HFF-Myc (cell line): Measurements from ENCODE around the gene GFM2.
"Not testable (repeated sequence)": the region's sequence is repeated elsewhere in the genome, so short reads cannot be mapped to it uniquely, and the experiment has no call there.

Experiments used
- DNase-seq: peaks from one replicate; pipeline ENCODE4 v3.0.0-alpha.2; 2011; ENCODE audit warnings: low read depth; ENCODE audit errors: extremely low read depth
- H3K4me3 ChIP-seq: replicated peaks from 2 replicates; pipeline ENCODE4 v1.5.1; 2011; ENCODE audit warnings: low read depth, mild to moderate bottlenecking, control low read depth, low read length
- TF ChIP-seq, protein P1 (sequence below): IDR thresholded peaks from 2 replicates; pipeline ENCODE4 v1.5.1; 2012; ENCODE audit warnings: mild to moderate bottlenecking, low read depth, low read length, control low read depth; ENCODE audit errors: missing control alignments

GFM2 gene

DNA sequence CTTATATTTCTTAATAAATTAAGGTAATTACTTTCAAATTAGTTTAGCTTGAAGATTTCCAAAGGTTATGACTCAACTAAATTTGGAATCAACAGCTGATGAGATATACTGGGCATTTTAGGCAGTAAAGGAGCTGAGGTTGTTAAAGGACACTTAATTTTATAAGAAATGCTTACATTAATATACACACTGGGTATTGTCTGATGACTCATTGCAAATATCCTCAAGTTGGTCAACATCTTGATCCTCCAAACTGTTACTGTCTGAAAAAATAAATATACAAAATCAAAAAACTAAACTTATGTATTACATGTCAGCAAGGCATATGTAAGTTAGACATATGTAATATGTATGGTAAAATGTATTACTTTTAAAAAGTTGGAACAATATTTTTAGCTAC is 3.4 kb downstream of the GFM2 start:
- no peak for DNase-seq
- TF ChIP-seq, protein P1, sequence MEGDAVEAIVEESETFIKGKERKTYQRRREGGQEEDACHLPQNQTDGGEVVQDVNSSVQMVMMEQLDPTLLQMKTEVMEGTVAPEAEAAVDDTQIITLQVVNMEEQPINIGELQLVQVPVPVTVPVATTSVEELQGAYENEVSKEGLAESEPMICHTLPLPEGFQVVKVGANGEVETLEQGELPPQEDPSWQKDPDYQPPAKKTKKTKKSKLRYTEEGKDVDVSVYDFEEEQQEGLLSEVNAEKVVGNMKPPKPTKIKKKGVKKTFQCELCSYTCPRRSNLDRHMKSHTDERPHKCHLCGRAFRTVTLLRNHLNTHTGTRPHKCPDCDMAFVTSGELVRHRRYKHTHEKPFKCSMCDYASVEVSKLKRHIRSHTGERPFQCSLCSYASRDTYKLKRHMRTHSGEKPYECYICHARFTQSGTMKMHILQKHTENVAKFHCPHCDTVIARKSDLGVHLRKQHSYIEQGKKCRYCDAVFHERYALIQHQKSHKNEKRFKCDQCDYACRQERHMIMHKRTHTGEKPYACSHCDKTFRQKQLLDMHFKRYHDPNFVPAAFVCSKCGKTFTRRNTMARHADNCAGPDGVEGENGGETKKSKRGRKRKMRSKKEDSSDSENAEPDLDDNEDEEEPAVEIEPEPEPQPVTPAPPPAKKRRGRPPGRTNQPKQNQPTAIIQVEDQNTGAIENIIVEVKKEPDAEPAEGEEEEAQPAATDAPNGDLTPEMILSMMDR: no peak
- no peak overlapping the region for H3K4me3 ChIP-seq

DNA sequence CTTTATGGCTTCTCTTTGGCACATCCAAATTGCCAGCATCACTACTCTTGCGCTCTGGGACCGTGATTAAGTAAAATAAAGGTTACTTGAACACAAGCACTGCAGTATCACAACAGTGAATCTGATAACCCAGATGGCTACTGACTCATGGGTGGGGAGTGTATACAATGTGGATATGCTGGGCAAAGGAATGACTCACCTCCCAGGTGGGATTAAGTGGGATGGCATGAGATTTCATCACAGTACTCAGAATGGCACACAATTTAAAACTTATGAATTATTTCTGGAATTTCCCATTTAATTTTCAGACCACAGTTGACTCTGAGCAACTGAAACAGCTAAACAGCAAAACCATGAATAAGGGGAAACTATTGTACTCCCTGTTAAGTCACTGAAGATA is 4.3 kb downstream of the GFM2 start:
- no peak for DNase-seq

DNA sequence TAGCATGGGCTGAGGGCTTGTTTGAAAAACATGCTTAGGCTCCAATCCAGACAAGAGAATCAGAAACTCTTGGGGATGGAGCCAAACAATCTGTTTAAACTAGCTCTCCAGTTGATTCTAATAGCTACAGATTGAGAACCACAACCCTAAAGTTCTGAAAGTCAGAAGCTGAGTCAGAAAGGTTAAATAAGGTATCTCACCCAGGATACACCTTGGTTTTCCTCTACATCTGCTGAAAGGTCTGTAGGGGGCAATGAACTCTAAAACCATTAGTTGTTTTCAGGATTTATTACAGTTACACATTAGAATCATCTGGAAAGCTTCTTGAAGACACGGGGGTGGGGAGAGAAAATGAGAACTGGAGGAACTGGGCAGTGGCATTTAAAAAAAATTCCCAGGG is 5.7 kb downstream of the GFM2 start:
- no peak for DNase-seq
- TF ChIP-seq, protein P1: no peak

More for the DNA sequence above, 4.3 kb downstream of the GFM2 start:
- TF ChIP-seq, protein P1: no peak
- no peak overlapping the region for H3K4me3 ChIP-seq

DNA sequence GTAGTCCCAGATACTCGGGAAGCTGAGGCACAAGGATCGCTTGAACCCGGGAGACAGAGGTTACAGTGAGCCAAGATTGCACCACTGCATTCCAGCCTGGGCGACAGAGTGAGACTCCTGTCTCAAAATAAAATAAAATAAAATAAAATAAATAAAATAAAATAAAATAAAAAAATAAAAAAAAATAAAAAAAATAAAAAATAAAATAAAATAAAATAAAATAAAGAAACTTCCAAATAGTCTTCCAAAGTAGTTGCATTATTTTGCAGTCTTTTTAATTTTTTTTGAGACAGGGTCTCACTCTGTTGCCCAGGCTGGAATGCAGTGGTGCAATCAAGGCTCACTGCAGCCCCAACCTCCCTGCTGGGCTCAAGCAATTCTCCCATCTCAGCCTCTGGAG is 18.2 kb downstream of the GFM2 start:
- DNase-seq, H3K4me3 ChIP-seq: not testable (repeated sequence)

More for the DNA sequence above, 5.7 kb downstream of the GFM2 start:
- no peak overlapping the region for H3K4me3 ChIP-seq

DNA sequence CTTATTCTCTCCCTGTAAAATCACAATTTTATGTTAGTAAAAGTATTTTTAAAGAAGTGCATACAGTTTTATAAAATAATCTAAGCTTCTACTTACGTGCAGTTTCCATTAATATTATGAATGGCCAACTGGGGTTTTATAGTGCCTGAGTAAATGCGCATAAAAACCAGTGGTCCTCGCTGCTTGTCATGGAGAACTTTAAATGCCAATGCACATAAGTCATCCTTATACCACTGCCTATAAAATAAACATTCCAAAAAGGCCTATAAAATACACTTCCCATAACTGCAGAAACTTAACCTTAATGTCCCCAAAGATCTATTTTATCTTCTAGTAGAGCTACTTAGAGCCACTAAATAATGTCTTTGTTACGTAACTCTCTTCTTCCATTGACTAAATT is 28.5 kb downstream of the GFM2 start:
- no peak for DNase-seq
- TF ChIP-seq, protein P1: no peak
- no peak overlapping the region for H3K4me3 ChIP-seq

DNA sequence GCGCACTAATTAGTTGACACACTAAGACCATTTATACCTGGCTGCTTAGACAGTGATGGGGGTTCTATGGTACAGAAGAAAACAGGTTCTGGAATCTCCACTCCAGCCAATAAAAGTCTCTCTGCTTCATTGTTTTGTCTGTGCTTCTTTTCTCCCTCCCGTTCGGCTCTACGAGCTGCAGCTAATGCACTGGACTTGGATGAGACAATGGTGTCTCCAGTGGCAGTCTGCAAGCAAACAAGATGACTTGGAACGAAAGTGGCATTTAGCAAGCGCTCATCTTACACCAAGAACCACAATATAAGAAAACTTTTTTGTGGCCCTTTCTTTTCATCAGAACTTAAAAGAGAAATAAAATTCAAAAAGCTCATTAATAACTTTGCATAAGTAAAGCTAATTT is 30.2 kb downstream of the GFM2 start:
- H3K4me3 ChIP-seq: no peak overlapping the region
- DNase-seq: no peak
- TF ChIP-seq, protein P1: no peak

DNA sequence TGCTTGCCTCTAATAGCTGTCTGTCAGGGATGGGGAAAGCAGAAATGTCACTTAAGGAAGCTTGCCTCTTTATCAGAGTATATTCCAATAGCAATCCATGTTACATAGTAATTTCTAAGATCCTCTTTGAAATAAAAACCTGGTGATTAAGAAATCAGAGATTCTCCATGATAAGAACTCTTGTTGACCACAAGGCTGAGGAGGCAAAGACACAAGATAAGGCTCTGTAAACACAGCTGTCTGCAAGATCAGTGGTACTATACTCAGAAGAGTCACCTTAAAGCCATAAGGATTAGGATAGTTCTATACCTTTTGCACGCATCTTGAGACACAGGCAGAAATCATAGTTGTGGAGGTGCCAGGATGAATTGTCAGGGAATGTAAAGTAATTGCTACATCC is 41.6 kb downstream of the GFM2 start:
- TF ChIP-seq, protein P1: no peak
- DNase-seq: no peak
- H3K4me3 ChIP-seq: no peak overlapping the region
